ENCODE results near the gene HOXB5. TPM values are rescaled to one million over a fixed set of nuclear protein-coding genes. Genes with fewer than 3 reads are reported as not detected.

HOXB5 gene
- total and polyA plus RNA-seq, 2 donors (not counting 1 experiment from before 2014, with no cell fraction given) = not detected

DNA sequence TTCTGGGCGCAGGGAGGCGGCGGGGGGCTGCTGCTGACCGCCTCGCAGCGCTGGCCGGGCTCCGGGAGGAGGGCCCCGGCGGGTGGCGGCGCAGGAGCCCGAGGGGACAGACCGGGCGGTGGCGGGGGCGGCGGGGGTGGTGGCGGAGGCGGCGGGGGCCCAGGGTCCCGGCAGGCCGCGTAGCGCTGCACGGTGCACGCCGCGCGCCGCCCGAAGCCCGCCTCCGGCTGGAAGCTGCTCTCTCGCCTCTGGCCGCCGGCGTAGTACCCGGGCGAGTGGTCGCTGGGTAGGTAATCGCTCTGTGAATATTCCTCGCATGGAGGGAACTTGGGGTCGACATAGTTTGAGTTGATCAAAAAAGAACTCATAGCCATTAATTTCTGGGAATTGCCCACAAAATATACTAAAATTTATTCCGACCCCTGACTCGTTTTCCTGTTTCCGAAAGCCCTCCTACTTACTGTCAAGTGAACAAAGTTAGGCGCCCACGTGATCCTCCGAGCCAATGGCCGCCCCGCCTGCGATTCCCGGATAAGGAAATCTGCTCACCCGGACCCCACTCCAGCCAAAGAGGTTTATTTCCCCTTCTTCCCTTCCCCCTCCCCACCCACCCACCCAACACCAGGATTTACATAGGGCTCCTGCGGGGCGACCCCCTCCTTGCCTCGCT lies 15.5 kb downstream of the HOXB5 start, which contains the start of gene HOXB4:
TSS of gene HOXB4 (minus strand) at position 405 of the 670 bp plus-strand sequence. CDS start at position 374, 31 bp downstream.
- H3K27ac Mint-ChIP-seq = peak within 1 kb of the TSS; percentile 80
- H3K9me3 ChIP-seq (ENCODE audit: control extremely low read depth in 1 of 3, control insufficient read depth in 2 of 3, insufficient read depth in 1 of 3, low read length in 2 of 3) = peaks cover 0 to 30% (median 0%) of the 10 kb centered on the region in 3 donors
- H3K4me1 Mint-ChIP-seq = peaks cover 49% of the 10 kb centered on the region
- intact Hi-C loops (cut with micrococcal nuclease) = loop anchor here (2.0 to 5.0 kb wide), 3 partner anchors 15 to 37 kb away; partner anchors contain the start of genes HOXB5 and HOXB7
- WGBS (ENCODE audit: insufficient coverage) = 0% methylated on average over 39 of the region's 58 CpGs
- H3K27me3 Mint-ChIP-seq = peaks cover 48% of the 10 kb centered on the region
- H3K9ac ChIP-seq (ENCODE audit: low read length) = peak within 1 kb of the TSS; percentile 73
- H4K20me1 ChIP-seq (ENCODE audit: control insufficient read depth, insufficient read depth, low read length, poor library complexity, severe bottlenecking) = no peaks in the 10 kb centered on the region
- peak within 1 kb of the TSS; percentile 88 for H3K4me3 Mint-ChIP-seq
- H3K4me2 ChIP-seq (replicated peaks; ENCODE audit: low read depth, low read length, poor library complexity, severe bottlenecking) = peak within 1 kb of the TSS; percentile 96
- peaks cover 0 to 64% (median 47%) of the 10 kb centered on the region in 4 experiments for H3K27me3 ChIP-seq (replicated peaks in 1 of 4; ENCODE audit: control extremely low read depth in 1 of 4, control insufficient read depth in 3 of 4, insufficient read depth in 4 of 4, low read length in 3 of 4)
- TF ChIP-seq CTCF (IDR thresholded peaks at IDR 0.05) = no peak
- TF ChIP-seq EZH2 (IDR thresholded peaks at IDR 0.05; ENCODE audit: borderline replicate concordance, insufficient read depth, low read depth, low read length, poor library complexity, severe bottlenecking) = no peak
- DNase-seq (peak; percentile 77), ATAC-seq (ENCODE audit: low read depth) (peak; percentile 72)
- H2AFZ ChIP-seq (ENCODE audit: insufficient read depth, low read depth, low read length, poor library complexity, severe bottlenecking) = peak within 1 kb of the TSS; percentile 92
- POLR2A ChIA-PET = interaction anchor here (0.7 kb wide), 1 partner anchor 1087 kb away, joined by 3 read pairs; no protein-coding TSS in a partner anchor
- H3K36me3 ChIP-seq (replicated peaks in 1 of 2; ENCODE audit: control extremely low read depth in 1 of 2, control insufficient read depth in 1 of 2, extremely low read depth in 1 of 2, insufficient read depth in 2 of 2, low read length in 1 of 2) = no peaks in the 10 kb centered on the region
- H3K79me2 ChIP-seq (ENCODE audit: control insufficient read depth, insufficient read depth, low read length) = no peaks in the 10 kb centered on the region
- CTCF ChIA-PET = interaction anchor here (1.3 to 1.6 kb wide), 4 partner anchors 15 to 270 kb away, joined by 3 to 4 read pairs (median 4); partner anchors contain the start of gene HOXB5
- H3K4me1 ChIP-seq (ENCODE audit: control insufficient read depth in 2 of 2, insufficient read depth in 2 of 2, low read length in 2 of 2) = peaks cover 50 to 55% of the 10 kb centered on the region in 2 donors
- H3K4me3 ChIP-seq (ENCODE audit: control extremely low read depth in 1 of 5, extremely low read depth in 1 of 5, insufficient read depth in 1 of 5, low read depth in 2 of 5, low read length in 4 of 5) = peak within 1 kb of the TSS; percentile 48 to 77 (median 61)
- H3K9me3 Mint-ChIP-seq (ENCODE audit: insufficient read depth) = no peaks in the 10 kb centered on the region
- H3K27ac ChIP-seq (ENCODE audit: low read length in 2 of 2) = no peak within 1 kb of the TSS
